GM12873 (cell line): ENCODE measurements around the gene MYLK4.

ENCODE experiments used
- CTCF ChIP-seq: IDR thresholded peaks from 2 replicates; pipeline ENCODE4 v1.5.1; 2012; ENCODE audit warnings: low read depth, mild to moderate bottlenecking, moderate library complexity, low read length, control low read depth; ENCODE audit not compliant: insufficient read depth; ENCODE audit errors: missing control alignments

MYLK4 gene

GRCh38 chr6:2784061-2784460 lies 33.3 kb upstream of the MYLK4 start:
- TF ChIP-seq CTCF = no peak

GRCh38 chr6:2783188-2783963 lies 32.7 kb upstream of the MYLK4 start:
- TF ChIP-seq CTCF = no peak

GRCh38 chr6:2782825-2783187 lies 32.1 kb upstream of the MYLK4 start:
- no peak for TF ChIP-seq CTCF

- no peak for TF ChIP-seq CTCF
Measured at GRCh38 chr6:2782356-2782708, 31.6 kb upstream of the MYLK4 start.

GRCh38 chr6:2781685-2782355 lies 31.1 kb upstream of the MYLK4 start:
- TF ChIP-seq CTCF = no peak

- no peak for TF ChIP-seq CTCF
Measured at GRCh38 chr6:2780102-2780737, 29.5 kb upstream of the MYLK4 start.

GRCh38 chr6:2777249-2777648 lies 26.5 kb upstream of the MYLK4 start:
- no peak for TF ChIP-seq CTCF
